ENCODE measurements around the gene FLNB. TPM values are rescaled to one million over a fixed set of nuclear protein-coding genes. Genes with fewer than 3 reads are reported as not detected.

The FLNB gene
- total RNA-seq, 4 donors from 2014 or later = 282 to 707 (median 563) TPM

- H3K4me3 ChIP-seq = no peak overlapping the region
- no peak for DNase-seq
- no peaks in the 10 kb centered on the region for H3K27me3 ChIP-seq
- no peaks in the 10 kb centered on the region for H3K9me3 ChIP-seq
- in situ Hi-C loops (cut with MboI; ENCODE audit: low pct_ligation_motif_present in 1 of 4, low pct_unique_long_range_greater_than_20kb in 1 of 4, low sequenced_read_pairs in 3 of 4) = loop anchor here in 1 of 4 donors (10.0 kb wide), 1 partner anchor 135 kb away; no protein-coding TSS in a partner anchor
- peak overlapping the region in 1 of 4 donors; percentile 13 for H3K27ac ChIP-seq
- peaks cover 0 to 82% (median 35%) of the 10 kb centered on the region in 4 donors for H3K36me3 ChIP-seq
- TF ChIP-seq POLR2AphosphoS5 (IDR thresholded peaks at IDR 0.05) = no peak
- no peaks in the 10 kb centered on the region for H3K4me1 ChIP-seq
- WGBS, 2 donors (ENCODE audit: low coverage in 1 of 2) = 91 to 93% methylated on average over 7 to 14 of the region's 14 CpGs
- intact Hi-C loops (cut with DNase I; ENCODE audit: low total_unique reads) = no loop called here
Observed at GRCh38 chr3:58150130-58150809, 142.0 kb downstream of the FLNB start.

- 89 to 94% methylated on average over 2 to 13 of the region's 13 CpGs for WGBS, 2 donors (ENCODE audit: low coverage in 1 of 2)
- DNase-seq = no peak
- peaks cover 0 to 82% (median 36%) of the 10 kb centered on the region in 4 donors for H3K36me3 ChIP-seq
- H3K27me3 ChIP-seq = no peaks in the 10 kb centered on the region
- no peaks in the 10 kb centered on the region for H3K4me1 ChIP-seq
- TF ChIP-seq POLR2AphosphoS5 (IDR thresholded peaks at IDR 0.05) = no peak
- no peak for TF ChIP-seq EP300 (IDR thresholded peaks at IDR 0.05; ENCODE audit: low read depth)
- TF ChIP-seq POLR2A (IDR thresholded peaks at IDR 0.05) = no peak
- no peak for TF ChIP-seq CTCF (IDR thresholded peaks at IDR 0.05)
- H3K27ac ChIP-seq = peak overlapping the region in 1 of 4 donors; percentile 13
- no peak overlapping the region for H3K4me3 ChIP-seq
- no peaks in the 10 kb centered on the region for H3K9me3 ChIP-seq
- intact Hi-C loops (cut with DNase I; ENCODE audit: low total_unique reads) (no loop called here), in situ Hi-C loops (cut with MboI; ENCODE audit: low pct_ligation_motif_present in 1 of 4, low pct_unique_long_range_greater_than_20kb in 1 of 4, low sequenced_read_pairs in 3 of 4) (loop anchor here in 1 of 4 donors (10.0 kb wide), 1 partner anchor 136 kb away; no protein-coding TSS in a partner anchor)
Observed at GRCh38 chr3:58150810-58151199, 142.6 kb downstream of the FLNB start.

- Histone ChIP-seq H3K9me3 (no peaks in the 10 kb centered on the region), H3K36me3 (peaks cover 0 to 82% (median 38%) of the 10 kb centered on the region in 4 donors), H3K4me1 (no peaks in the 10 kb centered on the region), H3K27ac (peak overlapping the region in 2 of 4 donors; percentile 2 to 6), H3K4me3 (no peak overlapping the region), H3K27me3 (no peaks in the 10 kb centered on the region)
- TF ChIP-seq POLR2AphosphoS5 (IDR thresholded peaks at IDR 0.05) = peak in 1 of 3 donors; percentile 24
- TF ChIP-seq CTCF (IDR thresholded peaks at IDR 0.05) = no peak
- DNase-seq = no peak
- intact Hi-C loops (cut with DNase I; ENCODE audit: low total_unique reads) = no loop called here
- 72 to 91% methylated on average over 2 to 3 of the region's 3 CpGs for WGBS, 2 donors (ENCODE audit: low coverage in 1 of 2)
- in situ Hi-C loops (cut with MboI; ENCODE audit: low pct_ligation_motif_present in 1 of 4, low pct_unique_long_range_greater_than_20kb in 1 of 4, low sequenced_read_pairs in 3 of 4) = loop anchor here in 1 of 4 donors (10.0 kb wide), 1 partner anchor 137 kb away; no protein-coding TSS in a partner anchor
Observed at GRCh38 chr3:58151637-58152036, 143.4 kb downstream of the FLNB start.

- DNase-seq = no peak
- in situ Hi-C loops (cut with MboI; ENCODE audit: low pct_ligation_motif_present in 1 of 4, low pct_unique_long_range_greater_than_20kb in 1 of 4, low sequenced_read_pairs in 3 of 4) = loop anchor here in 1 of 4 donors (10.0 kb wide), 1 partner anchor 138 kb away; no protein-coding TSS in a partner anchor
- TF ChIP-seq CTCF (IDR thresholded peaks at IDR 0.05) (no peak), POLR2A (IDR thresholded peaks at IDR 0.05) (no peak), POLR2AphosphoS5 (IDR thresholded peaks at IDR 0.05) (no peak), EP300 (IDR thresholded peaks at IDR 0.05; ENCODE audit: low read depth) (no peak)
Observed at GRCh38 chr3:58152225-58153015, 144.2 kb downstream of the FLNB start.

More at GRCh38 chr3:58152225-58153015, 144.2 kb downstream of the FLNB start:
- no peak overlapping the region for H3K4me3 ChIP-seq
- no peaks in the 10 kb centered on the region for H3K9me3 ChIP-seq
- no peaks in the 10 kb centered on the region for H3K27me3 ChIP-seq
- H3K36me3 ChIP-seq = peaks cover 0 to 74% (median 35%) of the 10 kb centered on the region in 4 donors
- WGBS, 2 donors (ENCODE audit: low coverage in 1 of 2) = 83 to 91% methylated on average over 1 to 17 of the region's 17 CpGs
- H3K4me1 ChIP-seq = no peaks in the 10 kb centered on the region
- no peak overlapping the region for H3K27ac ChIP-seq
- intact Hi-C loops (cut with DNase I; ENCODE audit: low total_unique reads) = no loop called here
